Measurements from ENCODE around the gene PLAC1.

PLAC1 gene

GRCh38 chrX:134670134-134670924 lies 12.1 kb upstream of the PLAC1 start:
- no peak for DNase-seq

GRCh38 chrX:134669378-134670098 lies 11.3 kb upstream of the PLAC1 start:
- no peak for DNase-seq

DNA sequence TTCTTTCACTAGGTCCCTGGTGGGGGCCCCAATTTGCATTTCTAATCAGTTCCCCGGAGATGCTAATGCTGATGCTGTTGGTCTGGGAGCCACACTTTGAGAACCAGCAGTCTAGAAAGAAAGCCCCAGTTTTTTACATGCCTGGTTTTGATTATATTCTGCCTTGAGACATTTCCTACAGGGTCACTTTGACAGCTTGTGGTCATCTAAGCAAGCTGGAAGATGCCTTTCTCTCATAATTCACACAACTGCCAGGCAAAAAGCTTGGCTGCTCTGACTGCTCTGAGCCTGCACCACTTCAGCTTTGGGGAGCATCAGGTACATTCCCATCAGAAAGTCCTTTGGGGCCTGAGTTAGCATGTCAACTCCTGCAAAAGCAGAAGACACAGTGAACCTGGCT lies 5.9 kb upstream of the PLAC1 start:
- no peak for DNase-seq

DNA sequence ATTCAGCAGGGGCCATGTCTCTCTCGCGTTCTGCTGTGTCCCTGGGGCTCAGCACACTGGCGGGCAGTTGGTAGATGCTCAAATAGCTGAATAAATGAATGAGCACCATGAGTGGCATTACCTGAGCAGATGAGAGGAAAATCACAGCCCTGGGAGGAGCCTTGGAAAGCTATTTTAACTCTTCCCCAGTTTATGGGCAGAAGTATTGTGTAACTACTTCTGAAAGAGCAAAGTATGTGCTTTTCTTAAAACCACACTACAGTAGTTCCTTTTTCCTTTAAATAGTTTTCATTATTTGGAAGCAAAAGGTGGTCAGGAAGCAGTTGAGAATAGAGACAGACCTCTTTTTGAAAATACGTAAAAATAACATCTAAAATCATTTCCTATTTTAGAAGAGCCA lies 3.0 kb upstream of the PLAC1 start:
- no peak for DNase-seq

GRCh38 chrX:134660627-134661026 lies 2.4 kb upstream of the PLAC1 start:
- DNase-seq: no peak

GRCh38 chrX:134659761-134660160 lies 1.5 kb upstream of the PLAC1 start:
- no peak for DNase-seq

DNA sequence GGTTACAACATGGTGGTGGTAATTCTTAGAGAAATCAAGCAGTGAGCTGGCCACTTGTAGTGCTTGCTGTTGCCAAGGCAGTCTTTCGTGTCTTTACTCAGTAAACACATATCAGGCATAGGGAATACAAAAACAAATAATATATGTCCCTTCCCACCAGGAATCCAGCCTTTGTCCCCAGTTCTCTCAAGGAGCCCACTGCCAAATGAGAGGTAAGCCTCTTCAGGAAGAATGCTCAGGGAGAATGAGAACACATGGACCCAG lies 421 bp upstream of the PLAC1 start:
- DNase-seq: no peak

DNA sequence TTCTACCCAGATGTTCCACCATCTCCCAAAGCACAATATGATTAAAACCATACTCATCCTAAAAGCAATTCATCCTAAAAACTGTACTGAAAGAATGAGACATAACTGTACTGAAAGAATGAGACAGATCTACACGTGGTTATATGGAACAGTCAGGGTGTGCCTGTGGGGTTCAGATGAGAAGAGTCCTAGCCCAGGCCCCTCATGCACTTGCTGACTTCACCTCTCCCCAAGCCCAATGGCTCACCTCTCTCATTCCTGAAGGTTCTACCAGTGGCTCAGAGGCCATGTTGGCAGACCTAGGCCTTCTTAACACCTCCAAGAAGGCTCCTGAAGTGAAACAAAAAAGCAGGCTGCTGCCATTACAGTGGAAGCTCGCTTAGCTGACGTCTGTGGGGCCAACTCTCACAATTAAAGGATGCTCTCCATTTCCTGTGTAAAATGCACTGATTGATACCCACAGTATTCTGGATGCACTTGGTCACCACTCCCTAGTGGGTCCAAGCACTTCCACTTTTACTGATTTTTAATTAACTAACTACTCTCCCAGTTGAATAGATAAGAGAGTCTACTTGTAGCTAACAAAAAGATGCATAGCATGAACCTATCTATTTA lies 3.8 kb downstream of the PLAC1 start:
- no peak for DNase-seq

DNA sequence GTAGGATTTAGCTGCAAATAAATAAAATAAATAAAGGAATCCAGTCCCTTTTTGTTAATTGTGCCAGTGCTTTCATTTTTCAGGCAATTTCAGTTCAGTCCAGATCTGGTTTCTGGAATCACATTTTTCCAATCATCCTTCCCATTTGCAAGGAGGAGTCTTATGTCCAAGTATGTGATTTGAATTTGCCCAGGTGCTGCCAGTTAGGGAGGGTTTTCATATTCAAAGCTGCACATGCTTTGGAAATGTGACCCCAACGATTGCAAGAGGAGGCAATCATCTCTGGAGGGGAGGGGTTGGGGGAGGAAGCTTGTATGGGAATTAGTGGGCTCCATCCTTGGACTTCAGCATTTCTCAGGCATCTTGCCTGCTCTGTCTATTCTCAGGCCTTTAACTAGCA lies 4.4 kb downstream of the PLAC1 start:
- DNase-seq: no peak

DNA sequence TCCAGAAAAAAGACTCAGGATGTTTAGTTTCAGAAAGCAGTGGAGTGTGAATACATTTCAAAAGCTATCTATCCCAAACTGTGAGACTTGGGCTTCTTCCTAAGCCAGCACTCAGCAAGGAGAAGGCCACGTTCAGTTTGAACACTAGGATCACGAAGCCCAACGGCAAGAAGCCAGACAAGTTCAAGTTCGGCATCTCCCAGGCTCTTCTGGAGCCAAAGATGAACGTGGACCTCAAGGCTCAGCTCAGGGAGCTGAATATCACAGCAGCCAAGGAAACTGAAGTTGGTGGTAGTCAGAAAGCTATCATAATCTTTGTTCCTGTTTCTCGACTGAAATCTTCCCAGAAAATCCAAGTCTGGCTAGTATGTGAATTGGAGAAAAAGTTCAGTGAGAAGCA lies 7.6 kb downstream of the PLAC1 start:
- DNase-seq: no peak

- no peak for DNase-seq
Measured at GRCh38 chrX:134649770-134650169, 8.5 kb downstream of the PLAC1 start.

DNA sequence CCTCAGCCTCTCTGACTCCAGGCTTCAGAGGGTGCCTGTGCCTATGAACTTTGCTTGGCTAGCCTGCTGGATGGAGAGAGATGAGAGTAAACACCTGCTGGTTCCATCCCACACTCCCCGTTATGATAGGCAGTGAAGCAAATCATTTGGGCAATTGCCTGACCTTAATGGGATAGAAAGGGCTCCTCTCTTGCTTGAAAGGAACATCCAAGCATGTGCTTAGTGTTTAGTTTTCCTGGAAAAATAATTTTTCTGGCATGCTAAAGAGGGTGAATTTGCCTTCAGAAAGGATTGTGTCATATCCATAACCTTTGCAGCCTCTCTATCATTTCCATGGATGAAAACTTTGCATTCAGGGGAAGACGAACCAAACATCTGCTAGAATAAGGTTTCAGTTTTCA lies 10.8 kb downstream of the PLAC1 start:
- no peak for DNase-seq

DNA sequence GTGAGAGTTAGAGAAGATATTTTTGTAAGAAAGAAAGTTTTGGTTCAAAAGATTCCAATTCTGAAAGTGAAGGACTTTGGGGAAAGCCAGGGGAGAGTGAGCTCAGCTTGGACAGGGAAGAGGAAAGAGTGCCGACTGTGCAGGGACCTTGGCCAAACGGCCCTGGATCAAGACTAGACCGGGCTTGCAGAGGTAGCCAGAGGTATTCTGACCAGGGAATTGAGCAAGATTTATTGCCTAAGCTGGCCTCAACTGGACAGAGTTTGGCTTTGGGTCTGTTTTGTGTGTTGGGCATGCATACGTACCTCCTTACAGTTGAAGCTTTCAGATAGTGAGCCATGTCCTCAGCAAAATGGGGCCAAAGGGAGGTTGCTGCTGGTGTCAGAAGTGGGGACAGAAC lies 11.6 kb downstream of the PLAC1 start:
- no peak for DNase-seq

GRCh38 chrX:134645936-134646543 lies 12.2 kb downstream of the PLAC1 start:
- no peak for DNase-seq

DNA sequence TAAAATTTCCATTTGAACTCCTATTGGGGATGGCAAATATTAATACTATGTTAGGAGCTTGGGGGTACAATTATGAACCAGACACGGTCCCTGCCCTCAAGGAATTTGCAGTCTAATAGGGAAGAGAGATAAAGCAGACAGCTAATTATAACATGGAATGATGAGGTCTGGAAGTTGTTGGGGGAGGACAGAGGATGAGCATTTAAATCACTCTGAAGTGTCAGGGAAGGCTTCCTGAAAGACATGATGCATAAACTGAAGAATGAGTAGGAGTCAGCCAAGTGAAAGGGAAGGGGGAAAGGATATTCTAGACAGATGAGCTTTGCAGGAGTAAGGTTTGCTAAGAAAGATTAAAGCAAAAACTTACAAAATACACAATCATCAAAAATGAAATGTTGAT lies 15.9 kb downstream of the PLAC1 start:
- DNase-seq: no peak

GRCh38 chrX:134641346-134641745 lies 16.9 kb downstream of the PLAC1 start:
- DNase-seq: no peak

DNA sequence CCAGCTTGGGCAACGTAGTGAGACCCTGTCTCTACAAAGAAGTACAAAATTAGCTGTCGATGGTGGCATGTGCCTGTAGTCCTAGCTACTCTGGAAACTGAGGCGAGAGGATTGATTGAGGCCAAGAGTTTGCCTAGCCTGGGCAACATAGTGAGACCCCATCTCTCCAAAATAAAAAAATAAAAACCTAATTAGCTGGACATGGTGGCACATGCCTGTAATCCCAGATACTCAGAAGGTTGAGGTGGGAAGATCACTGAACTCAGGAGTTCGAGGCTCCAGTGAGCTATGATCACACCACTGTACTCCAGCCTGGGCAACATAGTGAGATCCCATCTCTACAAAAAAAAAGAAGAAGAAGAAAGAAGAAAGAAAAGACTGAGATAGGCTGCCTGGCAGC lies 17.4 kb downstream of the PLAC1 start:
- no peak for DNase-seq

DNA sequence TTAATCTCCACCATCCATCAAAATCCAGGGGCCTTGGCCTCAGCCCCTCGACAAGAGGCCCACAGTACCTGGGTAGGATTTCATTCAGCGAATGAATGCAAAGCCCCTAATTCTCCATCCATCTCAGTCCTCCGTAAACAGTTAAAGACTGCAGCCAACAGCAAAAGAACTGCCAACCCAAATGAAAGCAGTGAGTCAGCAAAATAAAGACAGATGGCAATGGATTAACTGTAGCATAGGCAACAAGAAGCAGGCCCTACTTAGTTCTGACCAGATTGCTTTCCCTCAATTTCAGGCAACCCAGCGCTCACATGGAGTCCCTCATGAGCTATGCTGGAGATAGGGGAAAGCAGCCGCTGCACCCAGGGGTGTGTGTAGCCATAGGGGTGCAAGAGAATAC lies 21.4 kb downstream of the PLAC1 start:
- DNase-seq: no peak

GRCh38 chrX:134634691-134635090 lies 23.6 kb downstream of the PLAC1 start:
- DNase-seq: no peak

DNA sequence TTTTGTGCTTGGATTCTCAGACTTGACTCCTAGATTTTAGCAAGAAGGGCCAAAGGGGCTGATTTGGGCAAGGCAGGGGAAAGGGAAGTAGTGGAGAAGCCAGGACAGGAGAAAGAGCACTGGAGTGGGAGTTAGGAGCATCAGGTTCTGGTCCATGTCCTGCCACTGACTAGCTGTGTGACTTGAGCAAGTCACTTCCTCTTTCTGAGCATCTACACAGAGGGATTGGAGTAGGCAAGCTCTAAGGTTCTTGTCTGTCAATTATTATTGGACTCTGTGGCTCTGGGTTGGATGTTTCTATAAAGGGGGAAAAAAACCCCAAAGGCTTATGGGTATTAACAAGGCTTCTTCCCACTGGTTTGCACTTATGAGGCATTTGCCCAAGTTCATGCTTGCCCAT lies 24.4 kb downstream of the PLAC1 start:
- no peak for DNase-seq

- no peak for DNase-seq
Measured at GRCh38 chrX:134633394-134633793, 24.9 kb downstream of the PLAC1 start.

DNA sequence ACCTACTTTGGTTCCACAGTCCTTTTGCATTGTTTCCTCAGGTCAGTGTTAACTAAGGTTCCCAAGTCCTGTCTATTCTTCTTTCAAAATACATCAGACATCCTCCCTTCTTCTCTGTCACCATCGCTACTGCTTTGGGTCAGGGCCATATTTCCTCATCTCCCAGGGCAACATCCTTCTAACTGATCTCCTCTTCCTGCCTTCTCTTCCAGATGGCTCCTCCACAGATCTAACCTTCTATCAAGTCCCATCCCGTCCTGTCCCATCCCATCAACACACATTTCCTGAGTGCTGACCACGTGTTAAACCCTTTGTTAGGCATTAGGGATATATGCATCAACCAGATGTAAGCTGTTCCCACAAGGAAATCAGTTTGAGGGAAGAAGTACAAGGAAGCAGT lies 25.9 kb downstream of the PLAC1 start:
- DNase-seq: no peak

GRCh38 chrX:134631426-134632346 lies 26.6 kb downstream of the PLAC1 start:
- DNase-seq: no peak
